ENCODE results near the gene OR52E2.
A peak's percentile ranks its signal among the peaks of the same experiment; 100 is the strongest.

The OR52E2 gene

DNA sequence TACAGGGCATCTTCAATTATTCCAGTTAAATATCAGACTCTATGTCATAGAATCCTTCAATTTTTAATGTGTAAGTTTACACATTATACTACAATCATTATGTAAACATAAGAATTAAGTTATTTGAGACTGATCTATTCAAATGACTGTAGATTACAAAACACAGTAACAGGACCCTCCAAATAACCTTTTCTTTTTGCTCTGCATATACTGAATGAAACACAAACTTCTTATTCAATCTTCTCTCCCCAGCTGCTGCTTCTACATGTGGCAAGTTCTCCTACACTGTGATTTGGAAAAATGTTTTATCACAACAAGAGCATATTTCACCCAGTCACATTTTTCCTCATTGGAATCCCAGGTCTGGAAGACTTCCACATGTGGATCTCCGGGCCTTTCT is 13.2 kb downstream of the OR52E2 start, which contains the start of gene OR52J3:
TSS of gene OR52J3 (plus strand) at position 301 of the 400 bp plus-strand sequence. CDS start at position 301, 0 bp downstream.
- DNase-seq (ENCODE audit: low read depth) = no peak
- H3K4me3 ChIP-seq (ENCODE audit: low read length) = no peak within 1 kb of the TSS
- TF ChIP-seq, protein P1, sequence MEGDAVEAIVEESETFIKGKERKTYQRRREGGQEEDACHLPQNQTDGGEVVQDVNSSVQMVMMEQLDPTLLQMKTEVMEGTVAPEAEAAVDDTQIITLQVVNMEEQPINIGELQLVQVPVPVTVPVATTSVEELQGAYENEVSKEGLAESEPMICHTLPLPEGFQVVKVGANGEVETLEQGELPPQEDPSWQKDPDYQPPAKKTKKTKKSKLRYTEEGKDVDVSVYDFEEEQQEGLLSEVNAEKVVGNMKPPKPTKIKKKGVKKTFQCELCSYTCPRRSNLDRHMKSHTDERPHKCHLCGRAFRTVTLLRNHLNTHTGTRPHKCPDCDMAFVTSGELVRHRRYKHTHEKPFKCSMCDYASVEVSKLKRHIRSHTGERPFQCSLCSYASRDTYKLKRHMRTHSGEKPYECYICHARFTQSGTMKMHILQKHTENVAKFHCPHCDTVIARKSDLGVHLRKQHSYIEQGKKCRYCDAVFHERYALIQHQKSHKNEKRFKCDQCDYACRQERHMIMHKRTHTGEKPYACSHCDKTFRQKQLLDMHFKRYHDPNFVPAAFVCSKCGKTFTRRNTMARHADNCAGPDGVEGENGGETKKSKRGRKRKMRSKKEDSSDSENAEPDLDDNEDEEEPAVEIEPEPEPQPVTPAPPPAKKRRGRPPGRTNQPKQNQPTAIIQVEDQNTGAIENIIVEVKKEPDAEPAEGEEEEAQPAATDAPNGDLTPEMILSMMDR (conservative IDR thresholded peaks at IDR 0.05; ENCODE audit: low read depth, low read length) = no peak

DNA sequence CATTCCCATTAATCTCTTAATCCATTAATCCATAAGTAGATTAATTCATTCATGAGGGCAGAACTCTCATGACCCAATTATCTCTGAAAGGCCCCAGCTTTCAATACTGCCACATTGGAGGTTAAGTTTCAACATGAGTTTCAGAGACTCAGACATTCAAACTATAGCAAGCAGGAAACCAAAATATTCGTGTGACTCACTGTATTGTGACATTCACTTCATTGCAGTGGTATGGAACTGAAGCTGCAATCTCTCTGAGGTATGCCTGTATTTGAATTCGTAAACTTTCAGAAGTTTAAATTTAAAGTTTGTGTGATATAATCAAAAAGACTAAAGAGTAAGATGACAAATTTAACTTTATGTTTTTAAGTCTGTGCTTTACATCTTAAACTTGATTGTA is 16.0 kb downstream of the OR52E2 start:
- no peak overlapping the region for H3K4me3 ChIP-seq (ENCODE audit: low read length)
- TF ChIP-seq, protein P1 (conservative IDR thresholded peaks at IDR 0.05; ENCODE audit: low read depth, low read length) = no peak
- peak; percentile 41 for DNase-seq (ENCODE audit: low read depth)

DNA sequence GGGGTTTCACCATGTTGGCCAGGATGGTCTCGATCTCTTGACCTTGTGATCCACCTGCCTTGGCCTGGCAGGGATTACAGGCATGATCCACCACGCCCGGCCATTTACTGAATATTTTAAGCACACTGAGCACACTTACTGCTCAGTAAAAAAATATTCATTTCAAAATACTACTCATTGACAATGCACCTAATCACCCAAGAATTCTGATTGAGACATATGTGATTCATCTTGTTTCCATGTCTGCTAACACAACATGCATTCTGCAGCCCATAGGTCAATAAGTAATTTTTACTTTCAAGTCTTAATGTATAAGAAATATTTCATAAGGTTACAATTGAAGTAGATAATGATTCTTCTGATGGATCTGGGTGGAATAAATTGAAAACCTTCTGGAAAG is 17.3 kb downstream of the OR52E2 start:
- DNase-seq (ENCODE audit: low read depth) = no peak
- H3K4me3 ChIP-seq (ENCODE audit: low read length) = no peak overlapping the region
- TF ChIP-seq, protein P1 (conservative IDR thresholded peaks at IDR 0.05; ENCODE audit: low read depth, low read length) = no peak

DNA sequence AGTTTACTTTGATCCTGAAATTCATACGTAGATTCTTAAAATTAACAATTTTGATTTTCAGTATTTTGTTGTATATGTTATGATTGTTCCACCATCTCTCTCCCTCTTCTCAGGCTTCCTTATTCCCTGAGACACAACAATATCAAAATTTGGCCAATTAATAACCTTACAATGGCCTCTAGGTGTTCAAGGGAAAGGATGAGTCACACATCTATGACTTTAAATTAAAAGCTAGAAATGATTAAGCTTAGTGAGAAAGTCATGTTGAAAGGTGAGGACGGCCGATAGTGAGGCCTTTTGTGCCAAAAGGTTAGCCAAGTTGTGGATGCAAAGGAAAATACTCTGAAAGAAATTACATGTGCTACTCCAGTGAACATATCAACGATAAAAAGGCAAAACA is 18.6 kb downstream of the OR52E2 start:
- TF ChIP-seq, protein P1 (conservative IDR thresholded peaks at IDR 0.05; ENCODE audit: low read depth, low read length) = no peak
- no peak overlapping the region for H3K4me3 ChIP-seq (ENCODE audit: low read length)
- DNase-seq (ENCODE audit: low read depth) = no peak

DNA sequence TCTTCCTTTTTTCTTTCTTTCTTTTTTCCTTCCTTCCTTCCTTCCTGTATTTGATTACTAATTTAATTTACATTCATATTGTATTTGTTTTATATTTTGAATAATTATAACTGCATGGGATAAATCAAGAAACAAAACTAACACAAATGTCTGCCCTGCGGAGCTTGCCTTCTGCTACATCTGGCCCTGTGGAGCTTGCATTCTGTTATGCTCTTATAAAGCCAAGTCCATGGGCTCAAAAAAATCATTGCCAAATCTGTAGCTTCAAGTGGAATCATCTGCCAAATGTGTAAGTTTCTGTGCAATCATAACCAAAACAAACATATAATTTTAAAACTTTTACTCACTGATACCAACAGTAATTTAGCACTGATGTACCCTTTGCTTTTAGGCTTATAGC is 21.1 kb downstream of the OR52E2 start:
- no peak overlapping the region for H3K4me3 ChIP-seq (ENCODE audit: low read length)
- TF ChIP-seq, protein P1 (conservative IDR thresholded peaks at IDR 0.05; ENCODE audit: low read depth, low read length) = no peak
- no peak for DNase-seq (ENCODE audit: low read depth)

DNA sequence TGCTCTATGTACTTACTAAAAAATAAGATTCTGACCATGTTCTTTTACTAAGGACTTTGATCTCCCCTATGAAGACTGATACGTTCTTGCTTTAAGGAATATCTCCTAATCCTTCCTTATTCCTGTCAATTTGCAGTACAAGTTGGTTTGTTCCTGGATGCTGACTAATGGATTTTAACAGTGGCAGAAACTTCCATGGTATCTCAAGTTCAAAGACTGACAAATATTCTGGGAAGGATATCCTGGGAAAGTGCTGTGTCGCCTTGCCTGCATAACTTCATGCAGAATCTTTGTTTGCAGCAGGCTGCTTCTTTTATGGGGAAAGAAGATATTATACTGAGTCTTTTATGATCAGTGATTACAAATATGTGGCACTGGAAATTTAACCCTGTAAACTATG is 21.5 kb downstream of the OR52E2 start:
- H3K4me3 ChIP-seq (ENCODE audit: low read length) = no peak overlapping the region
- DNase-seq (ENCODE audit: low read depth) = no peak
- TF ChIP-seq, protein P1 (conservative IDR thresholded peaks at IDR 0.05; ENCODE audit: low read depth, low read length) = no peak

DNA sequence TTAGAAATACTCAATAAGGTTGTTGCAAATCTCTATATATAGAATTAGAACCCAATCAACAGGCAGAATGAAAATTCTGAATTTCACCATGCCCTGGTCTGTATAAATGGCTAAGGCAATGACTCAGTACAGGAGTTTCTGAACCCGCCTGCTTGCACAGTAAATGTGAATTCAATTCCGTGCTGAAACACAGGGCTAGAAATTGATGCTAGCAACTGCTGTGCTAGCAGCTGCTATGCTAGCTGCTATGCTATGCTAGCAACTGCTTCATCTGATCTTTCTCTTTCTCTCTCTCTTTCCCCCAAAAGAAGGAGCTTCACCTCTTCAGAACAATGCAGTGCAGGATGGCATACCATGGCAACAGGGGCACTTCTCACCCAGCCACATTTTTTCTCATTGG is 22.8 kb downstream of the OR52E2 start:
- no peak for DNase-seq (ENCODE audit: low read depth)
- TF ChIP-seq, protein P1 (conservative IDR thresholded peaks at IDR 0.05; ENCODE audit: low read depth, low read length) = no peak
- no peak overlapping the region for H3K4me3 ChIP-seq (ENCODE audit: low read length)
